CD14-positive monocyte (primary cell): Measurements from ENCODE around the gene CTSO. TPM values are rescaled to one million over a fixed set of nuclear protein-coding genes. Genes with fewer than 3 reads are reported as not detected.

Source experiments
- DNase-seq, 3 donors: peaks; one replicate each; pipeline ENCODE4 v3.0.0-alpha.2; 2011 to 2022
- H2AFZ ChIP-seq: 2 replicates; pipeline ENCODE4 v1.6.0; 2012; ENCODE audit warnings: mild to moderate bottlenecking, low read depth, low read length, inconsistent platforms; ENCODE audit not compliant: insufficient read depth, poor library complexity, severe bottlenecking
- H3K27ac ChIP-seq, 2 donors: 1 replicate in 1 of 2; 2 replicates in 1 of 2; pipeline ENCODE4 v1.5.1; 2012 to 2013; ENCODE audit warnings: low read length in 2 of 2, control low read depth in 1 of 2, inconsistent platforms in 1 of 2, low read depth in 1 of 2, mild to moderate bottlenecking in 1 of 2
- H3K27me3 ChIP-seq, 2 donors: one replicate each; pipeline versions ENCODE4 v1.6.0 to v1.6.1; 2011 to 2013; ENCODE audit warnings: low read length in 2 of 2; ENCODE audit not compliant: control insufficient read depth in 2 of 2, insufficient read depth in 2 of 2
- H3K36me3 ChIP-seq, 2 donors: replicated peaks in 1 of 2; 1 replicate in 1 of 2; 2 replicates in 1 of 2; pipeline versions ENCODE4 v1.5.1 to v1.6.1; 2012 to 2013; ENCODE audit warnings: low read length in 2 of 2, control low read depth in 1 of 2, inconsistent platforms in 1 of 2, mild to moderate bottlenecking in 1 of 2; ENCODE audit not compliant: insufficient read depth in 2 of 2, control insufficient read depth in 1 of 2
- H3K4me1 ChIP-seq, 2 donors: 1 replicate in 1 of 2; 2 replicates in 1 of 2; pipeline versions ENCODE4 v1.5.1 to v1.6.1; 2012 to 2013; ENCODE audit warnings: low read length in 2 of 2, control low read depth in 1 of 2, inconsistent platforms in 1 of 2, mild to moderate bottlenecking in 1 of 2, moderate library complexity in 1 of 2; ENCODE audit not compliant: insufficient read depth in 2 of 2, control insufficient read depth in 1 of 2
- H3K4me2 ChIP-seq: replicated peaks from 2 replicates; pipeline ENCODE3; 2012; ENCODE audit warnings: low read length, moderate library complexity, mild to moderate bottlenecking; ENCODE audit not compliant: poor library complexity, severe bottlenecking; ENCODE audit errors: extremely low read depth
- H3K4me3 ChIP-seq, 3 experiments: fragments of 200-600 bp in 1 of 3; sonication (generic) in 1 of 3; replicated peaks in 1 of 3; 1 replicate in 2 of 3; 2 replicates in 1 of 3; pipeline ENCODE4 v1.5.1; 2011 to 2013; ENCODE audit warnings: low read length in 3 of 3, mild to moderate bottlenecking in 3 of 3, control low read depth in 2 of 3, low read depth in 2 of 3, inconsistent platforms in 1 of 3, moderate library complexity in 1 of 3
- H3K79me2 ChIP-seq: 2 replicates; pipeline ENCODE4 v1.6.0; 2012; ENCODE audit warnings: mild to moderate bottlenecking, control low read depth, inconsistent platforms, low read length, moderate library complexity; ENCODE audit not compliant: insufficient read depth
- H3K9ac ChIP-seq: 2 replicates; pipeline ENCODE4 v1.6.0; 2017; ENCODE audit warnings: low read length, mild to moderate bottlenecking; ENCODE audit not compliant: insufficient read depth, poor library complexity, severe bottlenecking
- H3K9me3 ChIP-seq, 2 donors: replicated peaks in 1 of 2; 1 replicate in 1 of 2; 2 replicates in 1 of 2; pipeline versions ENCODE4 v1.5.1 to v1.6.1; 2012 to 2013; ENCODE audit warnings: low read length in 2 of 2, control low read depth in 1 of 2; ENCODE audit not compliant: control insufficient read depth in 1 of 2, insufficient read depth in 1 of 2
- H4K20me1 ChIP-seq: 2 replicates; pipeline ENCODE4 v1.6.0; 2012; ENCODE audit warnings: mild to moderate bottlenecking, low read length, control low read depth, moderate library complexity; ENCODE audit not compliant: insufficient read depth
- H3K27ac Mint-ChIP-seq, 7 donors: one replicate each; pipeline ENCODE4 v1.8.0; 2020; ENCODE audit warnings: mild to moderate bottlenecking in 7 of 7, mixed read lengths in 7 of 7, moderate library complexity in 6 of 7, inconsistent platforms in 2 of 7
- H3K27me3 Mint-ChIP-seq, 3 donors: one replicate each; pipeline ENCODE4 v1.8.0; 2021 to 2022; ENCODE audit warnings: low read depth in 3 of 3, mild to moderate bottlenecking in 3 of 3, mixed read lengths in 3 of 3, moderate library complexity in 3 of 3, inconsistent platforms in 1 of 3
- H3K36me3 Mint-ChIP-seq, 2 donors: one replicate each; pipeline ENCODE4 v1.8.0; 2020; ENCODE audit warnings: mixed read lengths in 2 of 2, inconsistent platforms in 1 of 2, mild to moderate bottlenecking in 1 of 2
- H3K4me1 Mint-ChIP-seq: one replicate; pipeline ENCODE4 v1.8.0; 2020; ENCODE audit warnings: mild to moderate bottlenecking, mixed read lengths
- H3K4me3 Mint-ChIP-seq, 2 donors: one replicate each; pipeline ENCODE4 v1.8.0; 2020; ENCODE audit warnings: mild to moderate bottlenecking in 2 of 2, mixed read lengths in 2 of 2, moderate library complexity in 1 of 2
- H3K9me3 Mint-ChIP-seq, 7 donors: one replicate each; pipeline ENCODE4 v1.8.0; 2020 to 2022; ENCODE audit warnings: mixed read lengths in 7 of 7, mild to moderate bottlenecking in 6 of 7, moderate library complexity in 6 of 7, inconsistent platforms in 2 of 7
- CTCF ChIP-seq: fragments of 200-600 bp; IDR thresholded peaks from one replicate; pipeline ENCODE4 v1.8.0; 2022; ENCODE audit warnings: antibody characterized with exemption, mild to moderate bottlenecking
- WGBS: methylation state at CpG from one replicate; pipeline ENCODE4 v1.1.5; 2013; ENCODE audit warnings: missing lambda C conversion rate; ENCODE audit not compliant: insufficient coverage; 5-methylcytosine and 5-hydroxymethylcytosine counted together
- intact Hi-C, 2 donors: fragments of 100-400 bp; cut with micrococcal nuclease; formaldehyde crosslinking; loops; one replicate each; pipeline versions ENCODE4 v1.15.0 to v1.15.1; 2023
- polyA plus RNA-seq, 3 donors: library from polyadenylated mRNA; depleted of rRNA in 1 of 3; unstranded in 2 of 3; stranded (reverse) in 1 of 3; fragments of 300-500 nt in 2 of 3; fragments of >200 nt in 1 of 3; fragmentation: Illumina TruSeq in 2 of 3; gene quantifications; 1 replicate in 2 of 3; 2 replicates in 1 of 3; pipeline ENCODE4 v1.2.3, GENCODE V29; 2012 to 2021

CTSO gene
- polyA plus RNA-seq, 3 donors: 18.6 to 49.1 (median 44.7) TPM

- TF ChIP-seq CTCF: no peak
- H2AFZ ChIP-seq: no peak overlapping the region
- H3K36me3 Mint-ChIP-seq: peaks cover 13 to 19% of the 10 kb centered on the region in 2 donors
- H3K4me2 ChIP-seq: no peak overlapping the region
- no peaks in the 10 kb centered on the region for H3K4me1 Mint-ChIP-seq
- no CpG with 5 or more reads among the region's 1 CpG for WGBS
- H3K4me3 ChIP-seq: no peak overlapping the region
- peaks cover 0 to 10% of the 10 kb centered on the region in 2 donors for H3K36me3 ChIP-seq
- no peak overlapping the region for H3K9ac ChIP-seq
- no peak for DNase-seq
- H3K9me3 ChIP-seq: no peaks in the 10 kb centered on the region
- no peak overlapping the region for H3K27ac Mint-ChIP-seq
- no peak overlapping the region for H3K27ac ChIP-seq
- no peak overlapping the region for H3K4me3 Mint-ChIP-seq
- peaks cover 0 to 2% (median 1%) of the 10 kb centered on the region in 3 donors for H3K27me3 Mint-ChIP-seq
- no peaks in the 10 kb centered on the region for H3K27me3 ChIP-seq
- no peaks in the 10 kb centered on the region for H3K4me1 ChIP-seq
- H3K9me3 Mint-ChIP-seq: peaks cover 0 to 4% (median 0%) of the 10 kb centered on the region in 7 donors
- intact Hi-C loops: no loop called here
- no peaks in the 10 kb centered on the region for H4K20me1 ChIP-seq
- no peaks in the 10 kb centered on the region for H3K79me2 ChIP-seq
Measured at GRCh38 chr4:155921597-155921996, 32.1 kb downstream of the CTSO start.

- intact Hi-C loops: no loop called here
- H3K4me1 ChIP-seq: no peaks in the 10 kb centered on the region
- H4K20me1 ChIP-seq: no peaks in the 10 kb centered on the region
- no peaks in the 10 kb centered on the region for H3K79me2 ChIP-seq
- H3K27ac ChIP-seq: no peak overlapping the region
- H2AFZ ChIP-seq: no peak overlapping the region
- no CpG with 5 or more reads among the region's 5 CpGs for WGBS
- no peak for TF ChIP-seq CTCF
- no peaks in the 10 kb centered on the region for H3K27me3 ChIP-seq
- H3K9ac ChIP-seq: no peak overlapping the region
- H3K4me3 Mint-ChIP-seq: no peak overlapping the region
- H3K4me1 Mint-ChIP-seq: no peaks in the 10 kb centered on the region
- H3K4me3 ChIP-seq: no peak overlapping the region
- H3K36me3 ChIP-seq: no peaks in the 10 kb centered on the region
- H3K9me3 Mint-ChIP-seq: peaks cover 0 to 4% (median 0%) of the 10 kb centered on the region in 7 donors
- no peak overlapping the region for H3K4me2 ChIP-seq
- no peak for DNase-seq
- H3K27ac Mint-ChIP-seq: no peak overlapping the region
- H3K36me3 Mint-ChIP-seq: no peaks in the 10 kb centered on the region
- no peaks in the 10 kb centered on the region for H3K27me3 Mint-ChIP-seq
- H3K9me3 ChIP-seq: no peaks in the 10 kb centered on the region
Measured at GRCh38 chr4:155914782-155915181, 38.9 kb downstream of the CTSO start.
